ENCODE measurements around the gene GPR35.

The GPR35 gene

DNA sequence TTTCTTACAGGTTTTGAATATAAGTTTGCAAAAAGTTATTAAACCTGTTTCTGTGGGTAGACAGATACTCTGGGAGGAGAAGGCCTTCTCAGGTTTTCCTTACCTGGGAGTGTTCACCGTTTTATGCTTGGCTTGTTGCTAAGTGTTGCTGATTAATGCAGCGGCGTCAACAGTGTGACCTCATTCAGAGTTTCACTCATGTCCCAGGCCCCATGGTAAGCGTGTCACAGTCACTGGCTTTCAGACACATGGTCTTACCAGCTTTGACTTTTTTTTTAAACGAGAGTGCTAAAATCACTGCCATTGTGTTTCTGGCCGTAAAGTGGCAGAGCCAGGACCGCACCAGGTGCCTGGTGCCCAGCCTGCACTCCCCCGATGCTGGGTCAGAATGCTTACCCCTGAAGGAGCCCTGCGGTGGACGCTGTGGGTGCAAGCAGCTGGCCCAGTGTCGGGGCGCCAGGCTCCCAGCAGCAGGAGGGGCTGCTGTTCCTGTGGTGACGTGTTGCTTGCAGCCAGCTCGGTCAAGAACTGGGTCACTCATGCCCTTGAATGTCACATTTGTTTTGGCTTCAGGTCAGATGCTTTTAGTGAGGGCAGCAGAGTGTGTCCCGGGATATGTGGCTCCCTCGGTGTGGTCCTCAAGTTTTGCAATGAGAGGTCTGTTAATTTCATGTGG is 35.3 kb upstream of the GPR35 start:
- DNase-seq = no peak

DNA sequence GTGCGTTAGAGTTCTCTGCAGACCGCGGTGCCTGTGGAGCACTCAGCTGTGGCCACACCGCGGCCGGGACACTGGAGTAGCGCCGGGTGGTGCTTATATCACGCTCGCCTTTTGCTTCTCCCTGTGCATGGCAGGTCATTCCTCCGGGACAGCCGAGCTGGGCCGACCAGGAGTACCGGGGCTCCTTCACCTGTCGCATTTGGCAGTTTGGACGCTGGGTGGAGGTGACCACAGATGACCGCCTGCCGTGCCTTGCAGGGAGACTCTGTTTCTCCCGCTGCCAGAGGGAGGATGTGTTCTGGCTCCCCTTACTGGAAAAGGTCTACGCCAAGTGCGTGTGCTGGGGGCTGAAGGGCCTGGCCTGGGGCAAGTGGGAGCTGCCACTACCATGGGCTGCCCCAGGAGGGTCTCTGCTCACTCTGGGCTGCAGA is 34.6 kb upstream of the GPR35 start:
- DNase-seq = peak; percentile 0

DNA sequence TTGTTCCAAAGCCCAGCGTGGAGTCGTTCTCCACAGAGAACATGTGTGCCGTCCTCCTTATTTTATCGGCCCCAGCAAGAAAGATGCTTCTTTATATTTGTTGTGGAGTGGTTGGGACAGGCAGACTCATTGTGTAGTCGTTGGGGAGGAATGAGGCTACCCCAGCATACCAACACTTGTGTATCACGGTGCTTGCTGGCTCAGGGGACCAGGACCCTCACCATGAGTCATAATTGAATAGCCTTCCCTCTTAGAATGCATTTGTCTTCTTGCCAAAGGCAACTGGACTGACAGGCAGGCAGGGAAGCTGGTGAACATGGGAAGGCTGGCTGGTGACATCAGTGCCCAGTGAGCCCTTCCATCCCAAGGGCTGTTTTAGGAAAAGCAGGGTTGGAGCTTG is 34.1 kb upstream of the GPR35 start:
- no peak for DNase-seq

DNA sequence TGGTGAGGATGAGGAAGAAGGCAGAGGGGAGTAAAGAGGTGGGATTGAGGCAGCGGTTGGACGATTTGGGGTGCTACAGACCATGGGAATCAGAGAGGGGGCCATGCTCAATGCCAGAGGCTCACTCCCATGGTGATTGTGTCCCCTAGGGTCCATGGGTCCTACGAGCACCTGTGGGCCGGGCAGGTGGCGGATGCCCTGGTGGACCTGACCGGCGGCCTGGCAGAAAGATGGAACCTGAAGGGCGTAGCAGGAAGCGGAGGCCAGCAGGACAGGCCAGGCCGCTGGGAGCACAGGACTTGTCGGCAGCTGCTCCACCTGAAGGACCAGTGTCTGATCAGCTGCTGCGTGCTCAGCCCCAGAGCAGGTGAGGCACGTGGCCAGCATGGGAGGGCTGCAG is 33.5 kb upstream of the GPR35 start:
- DNase-seq = peak; percentile 1

DNA sequence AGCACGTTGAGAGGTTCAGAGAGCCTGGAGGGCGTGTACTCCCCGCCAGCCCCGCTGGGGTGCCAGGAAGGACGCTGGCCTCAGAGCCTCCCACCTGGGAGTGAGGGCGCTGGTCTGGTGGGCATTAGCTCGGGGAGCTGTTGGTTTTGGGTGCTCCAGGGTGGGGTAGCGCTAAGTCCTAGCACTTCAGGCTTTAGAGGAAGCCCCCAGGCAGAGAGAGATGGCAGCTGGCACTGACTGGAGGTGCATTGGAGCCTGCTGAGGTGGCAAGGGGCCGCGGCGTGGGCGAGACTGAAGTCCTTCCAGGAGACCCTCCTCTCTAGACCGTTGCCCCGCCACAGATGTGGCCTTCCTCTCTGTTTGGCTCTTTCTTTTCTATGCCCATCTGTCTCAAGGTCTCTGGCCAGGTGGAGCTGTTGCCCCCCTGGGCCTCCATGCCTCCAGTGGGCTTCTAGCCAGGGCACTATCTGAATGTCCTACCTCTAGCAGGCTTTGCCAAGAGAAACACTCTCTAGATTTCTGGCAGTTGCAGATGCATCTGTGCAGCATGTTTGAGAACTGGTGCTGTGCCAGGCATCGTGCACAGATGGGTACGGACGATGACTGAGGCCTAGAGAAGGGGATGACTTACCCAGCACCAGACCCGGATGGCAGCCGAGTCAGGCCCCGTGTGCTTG is 32.1 kb upstream of the GPR35 start:
- peak; percentile 1 for DNase-seq

DNA sequence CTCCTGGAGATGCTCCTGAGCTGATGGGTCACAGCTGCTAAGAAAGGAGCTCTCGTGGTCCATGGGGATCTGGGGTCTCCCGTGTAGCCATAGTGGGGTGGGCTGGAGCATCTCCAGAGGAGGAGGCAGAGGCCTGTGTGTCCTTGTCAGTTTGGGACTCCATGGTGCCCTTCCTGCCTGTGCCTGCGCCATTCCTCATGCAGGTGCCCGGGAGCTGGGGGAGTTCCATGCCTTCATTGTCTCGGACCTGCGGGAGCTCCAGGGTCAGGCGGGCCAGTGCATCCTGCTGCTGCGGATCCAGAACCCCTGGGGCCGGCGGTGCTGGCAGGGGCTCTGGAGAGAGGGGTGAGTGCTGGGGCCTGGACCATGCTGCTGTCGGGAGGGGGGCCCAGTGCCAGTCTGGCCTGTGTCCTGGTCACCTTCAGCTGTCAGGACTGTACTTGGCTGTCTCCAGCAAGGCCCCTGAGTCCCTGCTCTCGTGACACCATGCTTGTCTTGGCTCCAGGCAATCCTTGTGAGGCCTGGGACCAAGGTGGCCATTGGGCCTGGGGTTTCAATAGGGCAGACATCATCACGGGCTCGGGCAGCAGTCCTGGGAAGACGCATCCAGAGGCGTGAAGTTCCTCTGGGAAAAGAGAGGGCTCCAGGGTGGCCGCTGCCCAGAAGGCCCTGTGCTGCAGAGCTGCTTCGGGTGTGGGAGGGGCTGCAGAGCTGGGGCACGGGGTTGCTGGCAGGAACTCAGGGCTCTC is 31.4 kb upstream of the GPR35 start:
- DNase-seq = peak; percentile 0

DNA sequence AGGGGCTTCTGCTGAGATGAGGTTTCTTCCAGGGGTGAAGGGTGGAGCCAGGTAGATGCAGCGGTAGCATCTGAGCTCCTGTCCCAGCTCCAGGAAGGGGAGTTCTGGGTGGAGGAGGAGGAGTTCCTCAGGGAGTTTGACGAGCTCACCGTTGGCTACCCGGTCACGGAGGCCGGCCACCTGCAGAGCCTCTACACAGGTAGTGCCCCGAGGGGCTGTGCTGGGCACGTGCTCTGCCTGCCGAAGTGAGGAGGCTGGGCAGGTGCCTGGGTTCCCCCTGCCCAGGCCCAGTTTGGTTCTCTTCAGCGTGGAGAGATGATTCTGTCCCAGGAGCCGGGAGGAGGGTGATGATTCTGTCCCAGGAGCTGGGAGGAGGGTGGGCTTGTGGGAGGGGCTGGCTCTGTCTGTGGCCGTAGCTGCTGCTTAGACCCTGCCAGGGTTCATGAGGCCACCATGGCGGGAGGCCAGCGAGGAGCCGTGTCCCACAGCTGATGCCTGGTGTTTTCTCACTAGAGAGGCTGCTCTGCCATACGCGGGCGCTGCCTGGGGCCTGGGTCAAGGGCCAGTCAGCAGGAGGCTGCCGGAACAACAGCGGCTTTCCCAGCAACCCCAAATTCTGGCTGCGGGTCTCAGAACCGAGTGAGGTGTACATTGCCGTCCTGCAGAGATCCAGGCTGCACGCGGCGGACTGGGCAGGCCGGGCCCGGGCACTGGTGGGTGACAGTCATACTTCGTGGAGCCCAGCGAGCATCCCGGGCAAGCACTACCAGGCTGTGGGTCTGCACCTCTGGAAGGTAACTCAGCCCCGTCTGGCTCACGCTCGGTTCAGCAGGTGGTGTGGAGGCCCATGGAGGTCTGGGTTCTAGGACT is 30.5 kb upstream of the GPR35 start:
- DNase-seq = peak; percentile 0

DNA sequence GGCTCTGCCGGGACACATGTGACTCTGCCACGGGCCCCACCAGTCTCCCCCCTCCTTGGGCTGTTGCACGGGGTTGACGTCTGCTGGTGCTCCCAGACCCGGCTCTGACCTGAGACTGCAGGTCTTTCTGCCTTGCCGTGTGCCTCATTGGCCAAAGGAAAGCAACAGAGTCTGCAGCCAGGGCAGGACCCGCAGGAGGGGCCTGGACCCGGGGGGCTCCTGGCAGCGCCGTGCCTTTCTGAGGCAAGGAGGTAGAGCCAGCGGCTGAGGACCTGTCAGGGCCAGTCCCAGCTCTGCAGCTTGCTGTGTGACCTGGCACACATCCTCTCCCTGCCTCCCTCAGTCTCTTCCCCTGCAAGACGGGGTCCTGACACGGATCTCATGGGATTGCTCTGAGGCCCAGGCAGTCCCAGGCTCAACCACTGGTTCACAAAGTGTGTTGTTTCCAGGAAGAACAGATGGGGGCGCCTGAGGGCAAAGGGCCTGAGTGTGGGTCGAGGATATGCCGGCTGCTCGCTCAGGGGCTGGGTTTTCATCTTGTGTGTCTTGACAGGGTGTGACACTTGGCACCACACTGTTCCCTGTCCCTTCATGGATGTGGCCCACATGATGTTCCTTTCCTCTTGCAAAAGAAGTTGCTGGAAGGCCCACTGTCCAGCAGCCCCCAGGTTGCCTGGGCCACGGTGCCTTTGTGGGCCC is 29.8 kb upstream of the GPR35 start:
- DNase-seq = peak; percentile 26

DNA sequence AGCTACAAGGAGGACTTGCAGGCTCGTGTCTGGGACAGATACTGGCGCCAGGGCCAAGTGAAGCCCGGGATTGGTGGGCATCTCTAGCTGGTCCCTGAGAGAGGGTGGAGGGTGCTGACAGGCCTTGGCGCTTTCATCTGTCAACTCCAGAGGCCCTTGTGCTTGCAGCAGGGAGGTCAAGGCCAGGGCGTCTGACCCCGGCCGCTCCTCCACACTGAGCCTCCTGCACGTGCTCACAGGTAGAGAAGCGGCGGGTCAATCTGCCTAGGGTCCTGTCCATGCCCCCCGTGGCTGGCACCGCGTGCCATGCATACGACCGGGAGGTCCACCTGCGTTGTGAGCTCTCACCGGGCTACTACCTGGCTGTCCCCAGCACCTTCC is 29.2 kb upstream of the GPR35 start:
- peak; percentile 1 for DNase-seq

DNA sequence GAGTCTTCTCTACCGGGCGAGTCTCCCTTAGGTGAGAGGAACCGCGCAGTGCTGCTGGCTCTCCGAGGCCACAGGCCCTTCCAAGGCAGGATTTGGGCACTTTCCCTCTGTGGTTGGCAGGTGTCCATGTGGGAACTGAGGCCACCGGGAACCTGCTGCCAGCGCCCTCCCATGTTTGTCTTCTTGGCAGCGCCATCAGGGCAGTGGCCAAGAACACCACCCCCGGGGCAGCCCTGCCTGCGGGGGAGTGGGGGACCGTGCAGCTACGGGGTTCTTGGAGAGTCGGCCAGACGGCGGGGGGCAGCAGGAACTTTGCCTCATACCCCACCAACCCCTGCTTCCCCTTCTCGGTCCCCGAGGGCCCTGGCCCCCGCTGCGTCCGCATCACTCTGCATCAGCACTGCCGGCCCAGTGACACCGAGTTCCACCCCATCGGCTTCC is 28.8 kb upstream of the GPR35 start:
- peak; percentile 0 for DNase-seq

DNA sequence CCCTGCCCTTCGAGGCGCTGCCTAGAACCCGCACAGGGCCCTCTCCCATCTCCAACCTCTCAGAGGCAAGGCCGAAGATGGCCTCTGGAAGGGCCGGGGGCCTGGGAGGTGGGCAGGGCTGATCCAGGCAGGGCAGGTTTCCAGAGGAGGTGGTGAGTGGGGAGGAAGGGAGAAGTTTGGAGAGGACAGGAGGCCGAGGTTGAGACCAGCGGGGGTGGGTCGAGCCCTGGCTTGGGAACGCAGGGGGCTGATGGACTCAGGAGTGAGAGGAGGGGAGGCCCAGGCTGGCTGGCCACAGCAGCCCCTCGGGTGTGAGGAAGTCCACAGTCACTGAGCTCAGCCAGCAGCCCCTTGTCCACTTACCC is 28.2 kb upstream of the GPR35 start:
- DNase-seq = peak; percentile 1

DNA sequence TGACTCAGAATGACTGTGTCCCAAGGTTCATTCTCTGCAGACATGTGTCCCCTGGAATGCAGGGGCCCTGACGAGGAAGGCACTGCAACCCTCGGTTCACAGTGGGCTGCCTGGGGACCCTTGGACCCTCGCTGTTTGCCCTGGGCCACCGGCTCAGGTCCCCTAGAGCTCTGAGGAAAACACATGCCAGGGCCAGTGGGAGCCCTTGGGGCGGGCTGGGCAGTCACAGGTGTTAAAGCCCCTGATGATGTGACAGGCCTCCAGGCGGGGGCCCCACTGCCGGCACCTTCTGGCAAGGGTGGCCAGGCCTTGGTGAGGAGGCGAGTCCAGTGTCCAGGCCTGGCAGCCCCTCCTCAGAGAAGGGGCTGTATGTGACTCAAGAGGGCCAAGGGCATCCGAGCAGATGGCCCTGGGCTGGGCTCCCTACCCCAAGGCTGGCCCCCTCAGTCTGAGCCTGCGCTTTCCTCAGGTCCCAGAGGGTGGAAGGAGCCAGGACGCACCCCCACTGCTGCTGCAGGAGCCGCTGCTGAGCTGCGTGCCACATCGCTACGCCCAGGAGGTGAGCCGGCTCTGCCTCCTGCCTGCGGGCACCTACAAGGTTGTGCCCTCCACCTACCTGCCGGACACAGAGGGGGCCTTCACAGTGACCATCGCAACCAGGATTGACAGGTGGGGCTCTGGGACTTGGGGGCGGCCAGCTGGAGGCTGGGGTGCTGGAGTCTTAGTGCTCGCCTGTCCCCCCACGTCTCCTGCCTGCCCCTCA is 27.7 kb upstream of the GPR35 start:
- peak; percentile 0 for DNase-seq

DNA sequence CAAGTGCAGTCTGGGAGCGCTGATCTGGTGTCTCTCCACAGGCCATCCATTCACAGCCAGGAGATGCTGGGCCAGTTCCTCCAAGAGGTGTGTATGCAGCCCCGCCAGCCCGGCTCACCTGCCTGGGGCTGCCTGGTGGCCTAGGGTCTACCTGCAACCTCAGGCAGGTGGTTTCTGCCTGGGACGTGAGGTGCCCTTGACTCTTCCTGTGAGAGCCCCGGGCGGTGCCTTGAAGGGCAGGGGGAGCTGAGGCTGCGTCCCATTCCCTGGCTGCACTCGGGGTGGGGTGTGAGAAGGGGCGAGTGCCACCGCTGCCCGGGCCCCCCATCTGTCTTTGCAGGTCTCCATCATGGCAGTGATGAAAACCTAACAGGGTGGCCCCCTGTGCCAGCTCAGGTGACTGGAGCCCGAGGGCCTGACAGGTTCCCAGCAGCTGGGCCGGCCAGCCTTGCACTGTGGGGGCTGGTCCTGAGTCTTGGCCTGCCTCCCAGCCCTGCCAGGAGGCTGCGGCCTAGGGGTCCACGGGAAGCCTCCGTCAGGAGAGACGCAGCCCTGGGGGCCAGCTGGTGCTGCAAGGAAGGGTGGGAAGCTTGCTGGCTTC is 26.9 kb upstream of the GPR35 start:
- peak; percentile 0 for DNase-seq

DNA sequence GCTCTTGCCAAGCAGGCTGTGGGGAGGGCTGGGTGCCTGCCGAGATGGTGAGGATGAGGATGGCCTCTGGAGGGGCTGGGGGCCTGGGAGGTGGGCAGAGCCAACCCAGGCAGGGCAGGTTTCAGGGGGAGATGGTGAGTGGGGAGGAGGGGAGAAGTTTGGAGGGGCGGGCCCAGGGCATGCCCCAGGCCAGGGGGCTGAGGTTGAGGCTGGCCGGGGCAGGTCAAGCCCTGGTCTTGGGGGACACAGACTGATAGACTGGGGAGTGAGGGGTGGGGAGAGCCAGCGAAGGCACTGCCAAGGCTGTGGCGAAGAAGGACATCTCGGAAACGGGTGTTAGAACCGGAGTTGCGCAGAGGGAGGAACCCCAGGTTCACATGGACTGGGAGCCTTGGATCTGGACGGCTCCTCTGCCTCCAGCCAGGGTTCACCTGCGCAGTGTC is 26.1 kb upstream of the GPR35 start:
- DNase-seq = no peak

DNA sequence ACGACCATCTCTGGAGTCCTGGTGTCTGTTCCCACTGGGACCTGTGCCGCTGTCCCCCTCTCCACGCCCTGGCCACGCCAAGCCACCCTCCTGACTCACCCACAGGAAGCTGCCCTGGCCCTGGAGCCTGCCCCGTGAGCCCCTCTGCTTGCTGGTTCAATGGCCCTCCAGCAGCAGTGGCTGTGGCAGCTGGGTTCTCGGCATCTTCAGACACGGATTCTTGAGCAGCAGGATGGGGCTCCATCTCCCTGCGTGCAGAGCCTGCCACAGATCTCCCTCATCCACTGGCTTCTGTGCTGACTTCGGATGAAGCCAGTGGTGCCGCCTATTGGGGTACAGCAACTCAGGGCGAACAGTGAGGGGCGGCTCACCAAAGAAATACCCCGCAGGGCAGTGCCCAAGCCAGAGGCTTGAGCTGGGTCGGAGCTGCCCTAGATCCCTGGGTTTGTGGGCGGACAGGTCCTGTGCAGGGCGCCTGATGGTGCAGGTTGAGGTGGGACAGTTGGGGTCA is 24.8 kb upstream of the GPR35 start:
- DNase-seq = peak; percentile 1

DNA sequence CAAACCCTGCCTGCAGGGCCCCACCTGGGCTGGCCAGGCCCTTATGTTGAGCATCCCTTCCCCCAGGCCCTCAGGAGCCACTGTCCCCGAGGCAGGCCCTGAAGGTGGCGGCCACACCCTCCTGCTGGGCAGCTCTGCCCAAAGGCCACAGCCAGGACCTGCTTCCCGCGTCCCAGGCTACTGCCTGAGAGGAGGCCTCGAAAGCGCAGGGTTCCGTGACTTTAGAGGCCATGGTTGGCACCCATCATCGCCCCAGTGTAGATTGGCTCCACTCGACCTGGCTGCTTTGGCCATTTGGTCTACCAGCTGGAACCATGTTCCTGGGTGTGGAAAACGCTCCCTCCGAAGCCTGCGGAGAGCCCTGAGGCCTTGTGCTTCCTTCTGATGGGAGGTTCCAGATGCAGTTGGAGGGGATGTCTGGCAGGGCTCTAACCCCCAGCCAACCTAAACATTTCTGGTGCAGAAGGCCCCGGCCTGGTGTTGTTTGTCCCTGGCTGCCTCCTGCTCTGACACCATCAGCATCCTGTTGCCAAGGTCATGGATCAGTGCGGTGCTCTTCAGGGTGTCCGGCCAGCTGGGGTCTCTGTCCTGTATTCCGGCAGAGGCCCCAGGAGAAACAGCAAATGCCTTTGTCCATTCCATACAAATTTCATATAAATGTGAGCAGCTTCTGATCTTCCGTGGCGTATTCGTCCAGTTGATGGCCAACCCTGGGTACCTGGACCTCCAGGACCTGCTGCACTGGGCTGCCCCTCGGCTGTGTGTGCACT is 24.0 kb upstream of the GPR35 start:
- DNase-seq = peak; percentile 1

DNA sequence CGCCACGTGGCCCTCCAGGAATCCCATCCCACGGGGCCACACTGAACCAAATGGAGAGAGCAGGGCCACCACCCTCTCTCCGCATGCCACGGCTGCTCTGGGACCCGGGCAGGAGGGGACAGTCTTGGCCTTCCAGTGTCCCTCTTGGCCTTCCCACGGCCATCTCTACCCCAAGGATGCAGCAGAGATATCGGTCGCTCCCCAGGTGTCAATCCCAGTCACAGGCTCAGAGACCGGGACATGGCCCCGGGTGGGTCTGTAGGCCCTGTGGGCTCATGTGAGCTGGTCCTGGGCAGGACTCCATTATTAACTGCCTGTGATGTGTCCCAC is 23.5 kb upstream of the GPR35 start:
- DNase-seq = no peak

DNA sequence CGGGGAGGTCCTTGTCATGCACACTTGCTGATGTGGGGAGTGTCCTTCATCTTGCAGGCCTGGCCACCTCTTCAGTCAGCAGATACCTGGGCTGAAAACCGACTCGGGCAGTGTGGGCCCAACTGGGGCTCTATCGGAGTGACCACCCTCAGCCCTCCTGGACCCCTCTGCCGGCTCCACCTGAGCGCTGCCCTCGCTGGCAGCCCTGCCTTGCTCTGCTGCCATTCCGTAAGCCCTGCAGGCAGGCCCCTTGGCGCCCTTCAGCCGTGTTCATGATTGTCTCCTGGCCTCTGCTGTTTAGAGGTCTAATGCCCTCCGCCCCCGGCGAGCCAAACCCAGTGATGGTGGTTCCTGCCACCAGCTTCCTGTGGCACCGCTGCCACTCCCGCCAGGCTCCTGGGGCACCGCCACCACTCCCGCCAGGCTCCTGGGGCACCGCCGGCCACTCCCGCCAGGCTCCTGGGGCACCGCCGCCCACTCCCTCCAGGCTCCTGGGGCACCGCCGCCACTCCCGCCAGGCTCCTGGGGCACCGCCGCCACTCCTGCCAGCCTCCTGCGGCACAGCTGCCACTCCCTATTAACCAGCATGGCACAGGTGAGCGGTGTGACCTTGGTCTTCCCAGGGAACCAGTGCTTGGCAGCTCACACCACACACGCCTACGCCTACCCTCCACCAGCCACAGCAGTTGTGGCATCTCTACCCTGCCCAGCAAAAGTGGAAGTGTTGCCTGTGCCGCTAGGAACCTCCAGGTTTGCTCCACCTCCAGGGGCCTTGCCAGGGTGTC is 22.8 kb upstream of the GPR35 start:
- no peak for DNase-seq

DNA sequence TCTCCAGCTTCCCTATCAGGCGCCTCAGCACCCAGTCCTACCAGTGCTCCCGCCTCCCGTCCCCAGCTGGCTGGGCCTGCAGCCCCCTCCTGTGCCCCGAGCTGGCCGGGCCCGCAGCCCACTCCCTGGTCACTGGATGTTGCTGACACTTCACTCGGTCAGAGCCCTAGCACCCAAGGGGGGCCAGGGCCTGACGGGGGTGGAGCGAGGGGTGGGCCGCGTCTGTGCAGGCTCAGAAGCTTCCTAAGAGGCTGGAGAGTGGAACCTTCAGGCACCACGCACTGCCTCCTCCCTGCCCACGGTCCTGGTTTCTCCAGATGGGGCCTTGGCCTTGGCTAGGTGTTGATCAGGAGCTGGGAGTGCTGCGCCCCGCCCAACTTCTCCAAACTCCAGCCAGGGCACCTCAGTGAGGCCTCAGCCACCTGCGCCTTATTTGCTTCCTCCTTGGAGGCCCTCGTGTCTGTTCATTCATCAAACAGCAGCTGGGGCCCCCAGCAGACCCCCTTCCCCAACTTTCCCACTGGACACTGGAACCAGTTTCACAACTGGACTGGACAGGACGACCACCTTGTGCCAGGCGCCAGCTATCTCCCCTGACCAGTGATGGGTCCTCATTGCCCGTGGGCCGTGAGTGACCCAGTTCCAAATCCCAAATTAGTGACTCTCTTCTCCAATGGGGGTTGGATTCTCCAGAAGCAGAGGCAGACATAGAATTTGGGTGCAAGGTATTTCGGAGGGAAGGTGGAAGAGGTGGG is 22.0 kb upstream of the GPR35 start:
- DNase-seq = peak; percentile 0
